Measurements from ENCODE around the gene ENGASE.

GRCh38 chr17:79039886-79040285 lies 34.7 kb upstream of the ENGASE start:
- TF ChIP-seq POLR2AphosphoS5 (IDR thresholded peaks at IDR 0.05) (no peak), POLR2A (IDR thresholded peaks at IDR 0.05; ENCODE audit: low read depth) (no peak)
